HepG2 (cell line): ENCODE data around the gene MIA3. TPM values are rescaled to one million over a fixed set of nuclear protein-coding genes. Genes with fewer than 3 reads are reported as not detected.

ENCODE experiments used
- CEBPZ ChIP-seq: IDR thresholded peaks from 2 replicates; pipeline ENCODE4 v1.6.1; 2012; ENCODE audit warnings: low read length, improper control_type of control experiment
- DMTF1 ChIP-seq: sonication (generic); formaldehyde crosslinking; IDR thresholded peaks from 2 replicates; pipeline ENCODE4 v1.4.0; 2020; ENCODE audit warnings: mild to moderate bottlenecking, missing genetic modification reagents
- E2F5 ChIP-seq: sonication (generic); formaldehyde crosslinking; conservative IDR thresholded peaks from 2 replicates; pipeline ENCODE4 v1.4.0; 2020; ENCODE audit warnings: missing genetic modification reagents
- FOXP4 ChIP-seq: sonication (generic); formaldehyde crosslinking; IDR thresholded peaks from 2 replicates; pipeline ENCODE4 v1.4.0; 2020; ENCODE audit warnings: missing genetic modification reagents
- JUN ChIP-seq: sonication (generic); formaldehyde crosslinking; IDR thresholded peaks from 2 replicates; pipeline ENCODE4 v1.4.0; 2020; ENCODE audit warnings: mild to moderate bottlenecking, missing genetic modification reagents
- MXD4 ChIP-seq: IDR thresholded peaks from 2 replicates; pipeline ENCODE4 v1.6.1; 2016; ENCODE audit warnings: mild to moderate bottlenecking, missing biosample characterization, missing genetic modification reagents
- ZNF614 ChIP-seq: IDR thresholded peaks from 2 replicates; pipeline ENCODE4 v1.6.1; 2018; ENCODE audit warnings: missing biosample characterization, missing genetic modification reagents, inconsistent platforms, borderline replicate concordance
- polyA plus RNA-seq, 8 experiments: library from polyadenylated mRNA; depleted of rRNA in 3 of 8; stranded (reverse) in 7 of 8; unstranded in 1 of 8; fragments of >200 nt; fragmentation: Illumina TruSeq in 4 of 8; extraction: Trizol in 4 of 8; gene quantifications; 2 replicates each; pipeline versions ENCODE4 v1.2.1 to v1.2.3, GENCODE V29; 2011 to 2016; ENCODE audit warnings: low read depth in 4 of 8, missing spikeins in 1 of 8, mixed read lengths in 1 of 8; ENCODE audit not compliant: insufficient read depth in 1 of 8
- total RNA-seq, 5 experiments: library from RNA; depleted of rRNA; stranded (reverse); fragments of >200 nt; fragmentation: Illumina TruSeq; extraction: Trizol; gene quantifications; 2 replicates each; pipeline ENCODE4 v1.2.3, GENCODE V29; 2016; ENCODE audit warnings: low read depth in 1 of 5
- TF ChIP-seq, protein P1 (sequence below), 2 experiments: fragments of 450-650 bp in 1 of 2; sonication (generic) in 1 of 2; formaldehyde crosslinking in 1 of 2; IDR thresholded peaks; 2 replicates each; pipeline versions ENCODE4 v1.6.1 to v1.8.0; 2016 to 2022; ENCODE audit warnings: antibody characterized with exemption in 1 of 2, mild to moderate bottlenecking in 1 of 2, missing genetic modification reagents in 1 of 2

The MIA3 gene
- total and polyA plus RNA-seq, 2 of the 13 experiments (the other 11 are each of a cell fraction or from before 2014, with no cell fraction given) = 45.6 to 48.7 TPM

DNA sequence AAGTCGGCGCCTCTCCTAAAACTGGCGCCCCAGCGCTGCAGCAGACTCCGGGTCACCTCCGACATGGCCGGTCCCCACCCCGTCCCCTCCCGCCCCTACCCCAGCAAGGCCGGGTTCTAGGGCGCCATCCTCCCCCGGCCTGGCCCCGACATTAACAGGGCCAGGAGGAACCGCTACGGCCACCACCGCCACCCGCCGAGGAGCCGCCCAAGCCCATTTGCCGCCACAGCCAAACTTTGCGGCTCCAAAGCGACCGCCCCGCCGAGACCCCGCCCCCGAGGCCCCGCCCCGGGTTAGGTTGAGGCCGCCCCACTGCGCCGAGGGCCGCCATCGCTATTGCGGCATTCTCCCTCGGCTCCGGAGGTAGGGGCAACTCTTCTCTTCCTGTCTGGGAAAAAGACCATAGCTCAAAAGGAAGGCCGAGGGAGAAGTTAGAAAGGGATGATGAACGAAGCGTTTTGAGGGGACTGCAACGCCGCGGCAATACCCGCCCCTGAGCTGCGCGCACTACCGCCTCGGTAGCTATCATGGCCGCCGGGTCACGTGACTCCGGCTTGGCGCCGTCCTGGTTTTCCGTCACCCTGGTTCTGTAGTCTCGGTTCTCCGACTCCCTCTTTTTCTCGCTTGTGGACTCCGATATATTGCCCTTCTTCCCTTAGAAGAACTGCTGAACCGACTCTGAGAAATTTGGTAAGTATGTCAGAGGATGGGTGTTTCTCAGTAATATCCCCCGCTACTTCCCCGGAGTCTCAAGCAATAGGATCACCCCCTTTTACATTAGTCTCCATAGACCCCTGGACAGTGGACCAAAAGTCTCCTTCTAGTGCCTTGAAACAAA, 94.6 kb downstream of the MIA3 start, which contains the start of the genes AIDA and BROX (continued):
- TF ChIP-seq CEBPZ (no peak), E2F5 (CRISPR knock-in tag) (peak; percentile 89; the same call in 1 of the 2 replicates), ZNF614 (CRISPR knock-in tag) (peak; percentile 25; the same call in 1 of the 2 replicates), FOXP4 (CRISPR knock-in tag) (no peak), JUN (CRISPR knock-in tag) (0 out of 2 replicates have a peak, but pooled peaks have one; percentile 12), MXD4 (CRISPR knock-in tag) (no peak; the same call in 1 of the 2 replicates), DMTF1 (CRISPR knock-in tag) (no peak)
- TF ChIP-seq, protein P1, sequence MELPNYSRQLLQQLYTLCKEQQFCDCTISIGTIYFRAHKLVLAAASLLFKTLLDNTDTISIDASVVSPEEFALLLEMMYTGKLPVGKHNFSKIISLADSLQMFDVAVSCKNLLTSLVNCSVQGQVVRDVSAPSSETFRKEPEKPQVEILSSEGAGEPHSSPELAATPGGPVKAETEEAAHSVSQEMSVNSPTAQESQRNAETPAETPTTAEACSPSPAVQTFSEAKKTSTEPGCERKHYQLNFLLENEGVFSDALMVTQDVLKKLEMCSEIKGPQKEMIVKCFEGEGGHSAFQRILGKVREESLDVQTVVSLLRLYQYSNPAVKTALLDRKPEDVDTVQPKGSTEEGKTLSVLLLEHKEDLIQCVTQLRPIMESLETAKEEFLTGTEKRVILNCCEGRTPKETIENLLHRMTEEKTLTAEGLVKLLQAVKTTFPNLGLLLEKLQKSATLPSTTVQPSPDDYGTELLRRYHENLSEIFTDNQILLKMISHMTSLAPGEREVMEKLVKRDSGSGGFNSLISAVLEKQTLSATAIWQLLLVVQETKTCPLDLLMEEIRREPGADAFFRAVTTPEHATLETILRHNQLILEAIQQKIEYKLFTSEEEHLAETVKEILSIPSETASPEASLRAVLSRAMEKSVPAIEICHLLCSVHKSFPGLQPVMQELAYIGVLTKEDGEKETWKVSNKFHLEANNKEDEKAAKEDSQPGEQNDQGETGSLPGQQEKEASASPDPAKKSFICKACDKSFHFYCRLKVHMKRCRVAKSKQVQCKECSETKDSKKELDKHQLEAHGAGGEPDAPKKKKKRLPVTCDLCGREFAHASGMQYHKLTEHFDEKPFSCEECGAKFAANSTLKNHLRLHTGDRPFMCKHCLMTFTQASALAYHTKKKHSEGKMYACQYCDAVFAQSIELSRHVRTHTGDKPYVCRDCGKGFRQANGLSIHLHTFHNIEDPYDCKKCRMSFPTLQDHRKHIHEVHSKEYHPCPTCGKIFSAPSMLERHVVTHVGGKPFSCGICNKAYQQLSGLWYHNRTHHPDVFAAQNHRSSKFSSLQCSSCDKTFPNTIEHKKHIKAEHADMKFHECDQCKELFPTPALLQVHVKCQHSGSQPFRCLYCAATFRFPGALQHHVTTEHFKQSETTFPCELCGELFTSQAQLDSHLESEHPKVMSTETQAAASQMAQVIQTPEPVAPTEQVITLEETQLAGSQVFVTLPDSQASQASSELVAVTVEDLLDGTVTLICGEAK (IDR thresholded peaks at IDR 0.05) = no peak
- TF ChIP-seq, protein P1 (CRISPR knock-in tag; IDR thresholded peaks at IDR 0.05) = no peak; the same call in 1 of the 2 replicates
